Naive B cell (primary cell): ENCODE data around the gene VEGFC. TPM values are rescaled to one million over a fixed set of nuclear protein-coding genes. Genes with fewer than 3 reads are reported as not detected.
A peak's percentile ranks its signal among the peaks of the same experiment; 100 is the strongest.

Source experiments
- ATAC-seq, 2 donors: fragments of 150-1000 bp; cut with Tn5 transposase; 2 replicates each; pipeline ENCODE4 v1.10.0; 2021; ENCODE audit warnings: low read depth in 2 of 2, mild to moderate bottlenecking in 2 of 2, moderate library complexity in 2 of 2
- DNase-seq: peaks from one replicate; pipeline ENCODE4 v3.0.0; 2022
- H3K27ac Mint-ChIP-seq, 6 donors: one replicate each; pipeline ENCODE4 v1.8.0; 2020 to 2022; ENCODE audit warnings: mild to moderate bottlenecking in 6 of 6, mixed read lengths in 6 of 6, moderate library complexity in 5 of 6, inconsistent platforms in 2 of 6
- H3K27me3 Mint-ChIP-seq, 3 donors: one replicate each; pipeline ENCODE4 v1.8.0; 2021 to 2022; ENCODE audit warnings: mixed read lengths in 3 of 3, mild to moderate bottlenecking in 1 of 3
- H3K36me3 Mint-ChIP-seq, 2 donors: one replicate each; pipeline ENCODE4 v1.8.0; 2020 to 2022; ENCODE audit warnings: mixed read lengths in 2 of 2, inconsistent platforms in 1 of 2, mild to moderate bottlenecking in 1 of 2
- H3K4me1 Mint-ChIP-seq, 3 donors: one replicate each; pipeline ENCODE4 v1.8.0; 2020 to 2022; ENCODE audit warnings: mixed read lengths in 3 of 3, inconsistent platforms in 1 of 3, mild to moderate bottlenecking in 1 of 3, moderate library complexity in 1 of 3
- H3K4me3 Mint-ChIP-seq, 8 donors: one replicate each; pipeline ENCODE4 v1.8.0; 2020 to 2022; ENCODE audit warnings: mild to moderate bottlenecking in 8 of 8, mixed read lengths in 8 of 8, moderate library complexity in 8 of 8, inconsistent platforms in 2 of 8
- H3K9me3 Mint-ChIP-seq, 7 donors: one replicate each; pipeline ENCODE4 v1.8.0; 2020 to 2022; ENCODE audit warnings: mixed read lengths in 7 of 7, mild to moderate bottlenecking in 5 of 7, inconsistent platforms in 2 of 7, moderate library complexity in 1 of 7
- polyA plus RNA-seq, 6 donors: library from polyadenylated mRNA; unstranded; fragments of 300-500 nt; fragmentation: Illumina TruSeq; gene quantifications; one replicate each; pipeline ENCODE4 v1.2.3, GENCODE V29; 2021; ENCODE audit warnings: low read depth in 6 of 6

VEGFC gene
- polyA plus RNA-seq, 6 donors from 2014 or later, result 0.30 TPM; not detected in 5

DNA sequence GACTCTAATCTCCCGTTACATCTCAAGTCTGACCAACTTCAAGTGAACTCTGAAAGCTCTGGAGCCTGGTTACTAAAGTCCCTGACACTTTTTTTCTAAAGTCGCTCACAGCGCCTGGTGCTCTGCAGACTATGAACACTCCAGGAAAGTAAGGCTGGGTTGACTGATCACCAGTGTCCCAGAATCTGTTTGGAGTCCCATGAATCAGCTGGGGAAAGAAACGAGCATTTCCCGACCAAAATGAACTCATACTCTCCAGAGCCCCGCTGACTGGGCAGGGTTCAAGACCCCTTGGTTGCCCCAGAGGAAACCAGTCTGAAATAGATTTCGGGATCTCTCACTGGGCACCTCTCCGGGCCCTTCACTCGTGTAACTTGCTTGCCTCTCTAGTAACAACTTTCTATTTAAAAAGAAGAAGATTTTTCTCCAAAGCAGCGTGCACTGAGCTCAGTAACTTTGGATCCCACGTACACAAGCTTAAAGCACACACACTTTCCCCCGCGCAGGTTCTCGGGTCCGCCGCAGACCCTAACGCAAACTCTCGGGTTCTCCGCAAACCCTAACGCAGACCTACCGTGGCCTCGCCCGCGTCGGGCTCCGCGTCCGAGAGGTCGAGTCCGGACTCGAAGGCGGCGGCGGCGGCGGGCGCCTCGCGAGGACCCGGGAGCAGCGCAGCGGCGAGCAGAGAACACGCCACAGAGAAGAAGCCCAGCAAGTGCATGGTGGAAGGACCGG lies 964 bp downstream of the VEGFC start:
- no peak for ATAC-seq
- peaks cover 33 to 47% (median 47%) of the 10 kb centered on the region in 3 donors for H3K27me3 Mint-ChIP-seq

GRCh38 chr4:176790398-176790797 lies 2.3 kb downstream of the VEGFC start:
- Mint-ChIP-seq H3K27ac (no peak overlapping the region), H3K27me3 (peaks cover 33 to 48% (median 45%) of the 10 kb centered on the region in 3 donors), H3K4me3 (no peak overlapping the region), H3K36me3 (no peaks in the 10 kb centered on the region), H3K4me1 (peaks cover 0 to 11% (median 0%) of the 10 kb centered on the region in 3 donors), H3K9me3 (peaks cover 0 to 7% (median 0%) of the 10 kb centered on the region in 7 donors)
- DNase-seq (no peak), ATAC-seq (no peak)

More for the DNA sequence above, 964 bp downstream of the VEGFC start:
- Mint-ChIP-seq H3K4me3 (peak overlapping the region in 6 of 8 donors; percentile 19 to 71 (median 52)), H3K4me1 (peaks cover 0 to 11% (median 0%) of the 10 kb centered on the region in 3 donors), H3K27ac (no peak overlapping the region), H3K9me3 (peaks cover 0 to 13% (median 0%) of the 10 kb centered on the region in 7 donors), H3K36me3 (no peaks in the 10 kb centered on the region)
- DNase-seq, result no peak

DNA sequence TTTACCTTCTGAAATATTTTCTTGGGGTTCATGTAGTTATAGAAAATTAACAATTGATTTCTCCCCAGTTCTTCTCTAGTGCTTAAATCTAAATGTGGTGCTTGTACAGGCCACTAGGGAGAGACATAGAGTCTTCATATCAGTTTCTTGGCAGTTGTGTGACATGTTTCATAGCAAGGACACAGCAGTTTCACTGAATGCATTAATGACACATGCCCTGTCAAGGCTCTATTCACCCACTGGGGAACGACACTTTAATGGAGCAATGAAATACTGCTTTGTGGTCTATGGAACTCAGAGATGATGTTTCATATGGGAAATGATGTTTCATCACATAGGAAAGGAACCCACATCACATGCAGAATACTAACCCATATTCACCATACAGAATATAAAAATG lies 2.8 kb downstream of the VEGFC start:
- H3K9me3 Mint-ChIP-seq, result peaks cover 0 to 5% (median 0%) of the 10 kb centered on the region in 7 donors
- H3K4me3 Mint-ChIP-seq, result no peak overlapping the region
- DNase-seq (no peak), ATAC-seq (no peak)
- H3K36me3 Mint-ChIP-seq, result no peaks in the 10 kb centered on the region
- H3K27ac Mint-ChIP-seq, result no peak overlapping the region
- peaks cover 0 to 11% (median 0%) of the 10 kb centered on the region in 3 donors for H3K4me1 Mint-ChIP-seq
- peaks cover 33 to 46% (median 40%) of the 10 kb centered on the region in 3 donors for H3K27me3 Mint-ChIP-seq

DNA sequence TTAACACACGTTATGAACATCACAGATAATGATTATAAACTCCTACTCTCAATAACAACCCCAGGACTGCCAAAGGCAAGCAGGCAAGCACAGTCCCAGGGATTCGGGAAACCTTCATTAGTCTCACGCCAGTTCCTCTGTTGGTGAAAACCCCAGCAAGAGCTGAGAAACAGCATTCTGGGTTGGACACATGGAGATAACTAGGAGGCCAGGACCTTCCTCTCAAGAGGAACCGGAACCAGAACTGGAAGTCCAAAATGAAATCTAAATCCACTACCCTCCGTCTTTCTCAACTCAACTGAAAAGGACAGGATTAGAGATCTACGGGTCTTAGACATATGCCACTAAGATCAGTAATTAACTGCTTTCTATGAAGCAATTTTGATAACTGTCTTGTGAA lies 3.8 kb downstream of the VEGFC start:
- H3K4me3 Mint-ChIP-seq, result no peak overlapping the region
- H3K36me3 Mint-ChIP-seq, result no peaks in the 10 kb centered on the region
- DNase-seq (no peak), ATAC-seq (no peak)
- no peak overlapping the region for H3K27ac Mint-ChIP-seq
- H3K4me1 Mint-ChIP-seq, result peaks cover 0 to 11% (median 0%) of the 10 kb centered on the region in 3 donors
- peaks cover 0 to 4% (median 0%) of the 10 kb centered on the region in 7 donors for H3K9me3 Mint-ChIP-seq
- peaks cover 26 to 38% (median 32%) of the 10 kb centered on the region in 3 donors for H3K27me3 Mint-ChIP-seq

- H3K27ac Mint-ChIP-seq, result no peak overlapping the region
- H3K36me3 Mint-ChIP-seq, result no peaks in the 10 kb centered on the region
- H3K4me3 Mint-ChIP-seq, result no peak overlapping the region
- peaks cover 0 to 7% (median 0%) of the 10 kb centered on the region in 3 donors for H3K4me1 Mint-ChIP-seq
- H3K27me3 Mint-ChIP-seq, result peaks cover 19 to 31% (median 25%) of the 10 kb centered on the region in 3 donors
- DNase-seq, result no peak
- H3K9me3 Mint-ChIP-seq, result peaks cover 0 to 2% (median 0%) of the 10 kb centered on the region in 7 donors
- ATAC-seq, result no peak
These were observed 4.5 kb downstream of the VEGFC start for GRCh38 chr4:176788248-176788647.

DNA sequence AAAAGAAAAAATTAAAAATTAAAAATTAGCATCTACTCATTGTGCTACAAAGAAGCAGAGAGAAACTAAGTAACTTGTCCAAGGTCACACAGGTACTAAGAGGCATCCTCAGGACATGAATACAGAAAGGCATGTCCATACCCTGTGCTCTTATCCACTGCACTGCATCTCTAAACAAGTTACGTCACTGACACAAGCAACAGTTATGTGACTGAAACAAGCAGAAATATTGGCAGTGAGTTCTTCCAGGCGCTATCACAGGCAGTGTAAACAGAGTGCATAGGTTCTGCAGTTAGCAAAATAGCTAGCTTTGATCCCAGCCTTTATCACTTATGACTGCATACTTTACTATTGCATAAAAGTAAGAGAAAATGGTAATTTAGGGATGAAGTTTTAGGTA lies 7.9 kb downstream of the VEGFC start:
- no peak overlapping the region for H3K27ac Mint-ChIP-seq
- no peaks in the 10 kb centered on the region for H3K4me1 Mint-ChIP-seq
- H3K36me3 Mint-ChIP-seq, result no peaks in the 10 kb centered on the region
- DNase-seq (no peak), ATAC-seq (no peak)
- peaks cover 1 to 12% (median 4%) of the 10 kb centered on the region in 3 donors for H3K27me3 Mint-ChIP-seq
- no peak overlapping the region for H3K4me3 Mint-ChIP-seq
- H3K9me3 Mint-ChIP-seq, result no peaks in the 10 kb centered on the region

GRCh38 chr4:176782794-176783193 lies 9.9 kb downstream of the VEGFC start:
- Mint-ChIP-seq H3K27me3 (peaks cover 0 to 6% (median 0%) of the 10 kb centered on the region in 3 donors), H3K9me3 (no peaks in the 10 kb centered on the region), H3K4me3 (no peak overlapping the region), H3K27ac (no peak overlapping the region), H3K4me1 (no peaks in the 10 kb centered on the region), H3K36me3 (no peaks in the 10 kb centered on the region)
- ATAC-seq, result no peak
- DNase-seq, result no peak

GRCh38 chr4:176782191-176782590 lies 10.5 kb downstream of the VEGFC start:
- Mint-ChIP-seq H3K9me3 (no peaks in the 10 kb centered on the region), H3K27me3 (peaks cover 0 to 6% (median 0%) of the 10 kb centered on the region in 3 donors), H3K4me3 (no peak overlapping the region), H3K4me1 (no peaks in the 10 kb centered on the region), H3K27ac (no peak overlapping the region), H3K36me3 (no peaks in the 10 kb centered on the region)
- ATAC-seq (no peak), DNase-seq (no peak)

- Mint-ChIP-seq H3K9me3 (no peaks in the 10 kb centered on the region), H3K27ac (no peak overlapping the region), H3K27me3 (peaks cover 0 to 5% (median 0%) of the 10 kb centered on the region in 3 donors), H3K4me3 (no peak overlapping the region), H3K36me3 (no peaks in the 10 kb centered on the region), H3K4me1 (no peaks in the 10 kb centered on the region)
- no peak for ATAC-seq
- no peak for DNase-seq
These were observed 11.0 kb downstream of the VEGFC start for GRCh38 chr4:176781739-176782100.

DNA sequence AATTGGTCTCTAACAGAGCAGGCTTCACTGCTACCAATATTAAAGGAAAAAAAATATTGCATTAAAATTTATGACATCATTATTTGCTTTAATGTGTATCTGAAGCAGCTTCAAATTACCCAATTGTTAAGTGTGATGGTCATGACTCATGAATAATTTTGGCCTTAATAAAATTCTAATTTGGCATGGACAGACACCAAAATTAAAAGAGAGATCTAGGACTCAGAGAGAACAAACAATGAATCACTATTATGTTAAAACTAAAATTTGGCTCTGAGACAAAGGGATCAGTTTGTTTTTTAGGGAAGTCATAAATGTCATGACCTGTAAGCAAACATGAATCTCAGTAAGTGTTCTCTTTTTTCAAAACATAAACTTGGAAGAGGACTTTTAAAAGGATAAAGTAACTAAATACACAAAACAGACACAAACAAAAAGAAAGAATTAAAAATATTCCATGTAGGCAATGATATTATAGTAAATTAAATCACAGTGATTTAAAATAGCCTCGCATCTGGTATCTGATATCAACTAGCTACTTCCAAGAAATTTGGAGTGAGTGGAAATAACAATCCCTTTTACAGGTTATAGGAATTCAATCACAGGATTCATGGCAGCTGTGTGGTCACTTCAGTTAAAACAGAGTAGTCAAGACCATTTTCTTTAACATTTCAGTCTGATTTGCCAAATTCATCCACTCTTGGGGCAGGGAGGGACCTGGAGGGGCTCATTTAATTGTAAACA lies 11.6 kb downstream of the VEGFC start:
- ATAC-seq, result no peak
- peaks cover 0 to 3% (median 0%) of the 10 kb centered on the region in 3 donors for H3K27me3 Mint-ChIP-seq
- no peaks in the 10 kb centered on the region for H3K9me3 Mint-ChIP-seq

DNA sequence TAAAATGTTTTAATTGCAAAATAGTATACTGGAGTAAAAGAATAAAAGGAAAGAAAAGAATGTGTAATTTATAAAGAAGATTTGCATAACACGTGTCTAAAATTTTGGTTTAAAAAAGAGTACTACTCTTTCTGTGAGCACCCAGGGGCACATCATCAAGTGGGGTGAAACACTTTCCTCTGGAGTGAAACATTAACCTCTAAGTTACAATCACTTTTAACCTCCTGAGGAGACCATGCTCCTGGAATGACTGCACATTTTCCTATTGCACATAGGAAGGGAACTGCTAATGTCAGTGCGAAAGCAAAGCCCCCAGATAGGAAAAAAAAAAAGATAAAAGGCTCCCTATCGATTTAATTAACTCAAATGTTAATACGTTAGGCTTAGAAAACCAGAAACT lies 13.3 kb downstream of the VEGFC start:
- Mint-ChIP-seq H3K4me3 (no peak overlapping the region), H3K9me3 (no peaks in the 10 kb centered on the region), H3K4me1 (no peaks in the 10 kb centered on the region), H3K27ac (no peak overlapping the region), H3K36me3 (no peaks in the 10 kb centered on the region), H3K27me3 (peaks cover 0 to 3% (median 0%) of the 10 kb centered on the region in 3 donors)
- ATAC-seq, result no peak
- DNase-seq, result no peak

More for the DNA sequence above, 11.6 kb downstream of the VEGFC start:
- no peaks in the 10 kb centered on the region for H3K4me1 Mint-ChIP-seq
- H3K36me3 Mint-ChIP-seq, result no peaks in the 10 kb centered on the region
- no peak for DNase-seq
- H3K4me3 Mint-ChIP-seq, result no peak overlapping the region
- H3K27ac Mint-ChIP-seq, result no peak overlapping the region

GRCh38 chr4:176778491-176778890 lies 14.2 kb downstream of the VEGFC start:
- ATAC-seq, result no peak
- H3K4me3 Mint-ChIP-seq, result no peak overlapping the region
- no peaks in the 10 kb centered on the region for H3K9me3 Mint-ChIP-seq
- H3K27me3 Mint-ChIP-seq, result peaks cover 0 to 3% (median 0%) of the 10 kb centered on the region in 3 donors
- no peak overlapping the region for H3K27ac Mint-ChIP-seq
- no peaks in the 10 kb centered on the region for H3K36me3 Mint-ChIP-seq
- no peak for DNase-seq
- no peaks in the 10 kb centered on the region for H3K4me1 Mint-ChIP-seq

DNA sequence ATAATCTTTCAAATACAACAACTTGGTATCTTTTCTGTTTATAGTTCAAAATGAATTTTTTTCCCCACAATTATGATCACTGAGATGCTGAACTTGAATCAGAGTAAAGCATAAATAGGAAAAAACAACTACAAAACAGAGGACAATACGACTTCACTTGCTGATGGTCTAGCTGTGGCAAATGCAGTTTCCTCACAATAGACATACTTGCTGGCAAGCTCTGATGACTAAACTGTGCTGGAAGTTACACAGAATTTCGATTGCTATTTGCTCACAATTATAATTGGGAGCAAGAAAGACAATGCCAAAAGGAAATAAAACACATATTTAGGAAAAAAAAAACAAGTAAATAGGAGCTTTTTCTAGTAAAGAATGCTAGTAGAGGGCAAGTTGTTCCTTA lies 14.7 kb downstream of the VEGFC start:
- no peaks in the 10 kb centered on the region for H3K9me3 Mint-ChIP-seq
- no peaks in the 10 kb centered on the region for H3K36me3 Mint-ChIP-seq
- H3K4me3 Mint-ChIP-seq, result no peak overlapping the region
- H3K27ac Mint-ChIP-seq, result no peak overlapping the region
- DNase-seq (no peak), ATAC-seq (no peak)
- peaks cover 0 to 3% (median 0%) of the 10 kb centered on the region in 3 donors for H3K27me3 Mint-ChIP-seq
- H3K4me1 Mint-ChIP-seq, result no peaks in the 10 kb centered on the region

DNA sequence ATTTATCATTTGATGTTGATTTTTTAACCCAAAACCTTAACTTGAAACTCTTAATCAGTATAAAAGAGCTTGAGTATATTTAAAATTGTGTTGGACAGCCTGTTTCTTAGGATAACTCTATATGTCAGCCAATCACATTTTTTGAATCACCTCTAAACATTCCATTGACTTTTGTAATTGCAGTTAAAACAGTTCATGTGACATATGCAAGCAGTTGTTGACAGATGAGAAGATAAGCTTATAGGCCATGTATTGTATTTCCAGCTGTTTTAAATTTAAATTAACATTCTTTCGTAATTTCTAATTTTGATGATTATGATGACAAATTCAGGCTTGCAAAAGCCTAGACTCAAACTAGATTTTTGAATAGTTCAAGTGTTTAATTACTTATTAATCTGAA lies 17.4 kb downstream of the VEGFC start:
- Mint-ChIP-seq H3K4me1 (no peaks in the 10 kb centered on the region), H3K4me3 (no peak overlapping the region), H3K27me3 (peaks cover 0 to 3% (median 0%) of the 10 kb centered on the region in 3 donors), H3K27ac (no peak overlapping the region), H3K36me3 (no peaks in the 10 kb centered on the region), H3K9me3 (no peaks in the 10 kb centered on the region)
- ATAC-seq, result no peak
- DNase-seq, result no peak
